Osteocyte (in vitro differentiated cells): ENCODE data around the gene SYTL2. TPM values are rescaled to one million over a fixed set of nuclear protein-coding genes. Genes with fewer than 3 reads are reported as not detected.

Source experiments
- DNase-seq: peaks from one replicate; pipeline ENCODE4 v3.0.0; 2021; ENCODE audit warnings: mixed read lengths; ENCODE audit not compliant: unreplicated experiment; ENCODE audit errors: extremely low spot score
- H3K27ac Mint-ChIP-seq: one replicate; pipeline ENCODE4 v1.8.0; 2021; ENCODE audit warnings: mild to moderate bottlenecking, mixed read lengths; ENCODE audit not compliant: unreplicated experiment
- H3K27me3 Mint-ChIP-seq: one replicate; pipeline ENCODE4 v1.8.0; 2021; ENCODE audit warnings: mixed read lengths; ENCODE audit not compliant: unreplicated experiment
- H3K36me3 Mint-ChIP-seq: one replicate; pipeline ENCODE4 v1.8.0; 2021; ENCODE audit warnings: mixed read lengths; ENCODE audit not compliant: unreplicated experiment
- H3K4me1 Mint-ChIP-seq: one replicate; pipeline ENCODE4 v1.8.0; 2021; ENCODE audit warnings: mixed read lengths; ENCODE audit not compliant: unreplicated experiment
- H3K4me3 Mint-ChIP-seq: one replicate; pipeline ENCODE4 v1.8.0; 2021; ENCODE audit warnings: mild to moderate bottlenecking, moderate library complexity, mixed read lengths; ENCODE audit not compliant: unreplicated experiment
- H3K9me3 Mint-ChIP-seq: one replicate; pipeline ENCODE4 v1.8.0; 2021; ENCODE audit warnings: mixed read lengths; ENCODE audit not compliant: unreplicated experiment
- CTCF ChIP-seq: fragments of 200-600 bp; sonication (generic); IDR thresholded peaks from 2 replicates; pipeline ENCODE4 v1.5.0; 2021; ENCODE audit warnings: antibody characterized with exemption, mild to moderate bottlenecking, moderate library complexity
- total RNA-seq: library from RNA; stranded (reverse); gene quantifications from 2 replicates; pipeline ENCODE4 v1.2.1, GENCODE V29; 2021

The SYTL2 gene
- total RNA-seq, 1 donor from 2014 or later, result 4.0 TPM

GRCh38 chr11:85798361-85798760, 12.6 kb downstream of the SYTL2 start:
- Mint-ChIP-seq H3K4me3 (no peak overlapping the region), H3K9me3 (no peaks in the 10 kb centered on the region)

GRCh38 chr11:85795712-85796487, 15.0 kb downstream of the SYTL2 start:
- Mint-ChIP-seq H3K36me3 (no peaks in the 10 kb centered on the region), H3K4me3 (no peak overlapping the region), H3K27ac (no peak overlapping the region), H3K9me3 (no peaks in the 10 kb centered on the region), H3K27me3 (peaks cover 8% of the 10 kb centered on the region), H3K4me1 (no peaks in the 10 kb centered on the region)
- DNase-seq, result no peak
- TF ChIP-seq CTCF, result no peak

More at GRCh38 chr11:85798361-85798760, 12.6 kb downstream of the SYTL2 start:
- H3K27ac Mint-ChIP-seq, result no peak overlapping the region
- no peak for TF ChIP-seq CTCF
- no peak for DNase-seq
- H3K27me3 Mint-ChIP-seq, result peaks cover 8% of the 10 kb centered on the region
- H3K36me3 Mint-ChIP-seq, result no peaks in the 10 kb centered on the region
- no peaks in the 10 kb centered on the region for H3K4me1 Mint-ChIP-seq

GRCh38 chr11:85791409-85791990, 19.4 kb downstream of the SYTL2 start:
- Mint-ChIP-seq H3K27ac (no peak overlapping the region), H3K4me3 (no peak overlapping the region), H3K36me3 (no peaks in the 10 kb centered on the region), H3K27me3 (no peaks in the 10 kb centered on the region), H3K9me3 (no peaks in the 10 kb centered on the region), H3K4me1 (no peaks in the 10 kb centered on the region)
- TF ChIP-seq CTCF, result no peak
- no peak for DNase-seq

- Mint-ChIP-seq H3K4me1 (no peaks in the 10 kb centered on the region), H3K9me3 (no peaks in the 10 kb centered on the region), H3K36me3 (no peaks in the 10 kb centered on the region), H3K4me3 (no peak overlapping the region), H3K27me3 (peaks cover 5% of the 10 kb centered on the region), H3K27ac (no peak overlapping the region)
- no peak for TF ChIP-seq CTCF
- no peak for DNase-seq
These were observed 22.9 kb downstream of the SYTL2 start for GRCh38 chr11:85787809-85788760.
